Spleen (tissue), 11 donors: ENCODE measurements around the gene AVPI1. TPM values are rescaled to one million over a fixed set of nuclear protein-coding genes. Genes with fewer than 3 reads are reported as not detected.
"Not testable (repeated sequence)": the region's sequence is repeated elsewhere in the genome, so short reads cannot be mapped to it uniquely, and the experiment has no call there.

Source experiments
- DNase-seq: peaks from one replicate; pipeline ENCODE4 v3.0.0-alpha.2; 2020
- H3K27ac ChIP-seq, 8 donors: fragments of 200-600 bp; sonication (generic) in 7 of 8; 1 replicate in 4 of 8; 2 replicates in 4 of 8; pipeline versions ENCODE4 v1.5.0 to v1.8.0; 2016 to 2021; ENCODE audit warnings: inconsistent platforms in 4 of 8, mild to moderate bottlenecking in 4 of 8, moderate library complexity in 1 of 8
- H3K27me3 ChIP-seq, 7 donors: fragments of 200-600 bp; sonication (generic) in 6 of 7; replicated peaks in 1 of 7; 1 replicate in 4 of 7; 2 replicates in 3 of 7; pipeline versions ENCODE4 v1.5.0 to v1.8.0; 2016 to 2021; ENCODE audit warnings: inconsistent platforms in 3 of 7, mild to moderate bottlenecking in 1 of 7
- H3K36me3 ChIP-seq, 6 donors: fragments of 200-600 bp; sonication (generic) in 5 of 6; 1 replicate in 4 of 6; 2 replicates in 2 of 6; pipeline versions ENCODE4 v1.5.0 to v1.8.0; 2016 to 2021; ENCODE audit warnings: inconsistent platforms in 2 of 6
- H3K4me1 ChIP-seq, 6 donors: fragments of 200-600 bp; sonication (generic) in 5 of 6; 1 replicate in 3 of 6; 2 replicates in 3 of 6; pipeline versions ENCODE4 v1.5.0 to v1.8.0; 2016 to 2021; ENCODE audit warnings: inconsistent platforms in 3 of 6
- H3K4me3 ChIP-seq, 8 donors: fragments of 200-600 bp; sonication (generic) in 7 of 8; 1 replicate in 4 of 8; 2 replicates in 4 of 8; pipeline versions ENCODE4 v1.5.0 to v1.8.0; 2016 to 2021; ENCODE audit warnings: inconsistent platforms in 4 of 8, mild to moderate bottlenecking in 4 of 8, moderate library complexity in 2 of 8
- H3K9me3 ChIP-seq, 8 donors: fragments of 200-600 bp; sonication (generic) in 7 of 8; 1 replicate in 4 of 8; 2 replicates in 4 of 8; pipeline versions ENCODE4 v1.5.0 to v1.8.0; 2016 to 2021; ENCODE audit warnings: inconsistent platforms in 4 of 8
- POLR2A ChIP-seq, 3 donors: fragments of 450-650 bp; IDR thresholded peaks; one replicate each; pipeline ENCODE4 v1.5.1; 2017; ENCODE audit warnings: antibody characterized with exemption in 3 of 3, mild to moderate bottlenecking in 1 of 3
- POLR2AphosphoS5 ChIP-seq, 3 donors: sonication (generic); formaldehyde crosslinking; IDR thresholded peaks; one replicate each; pipeline ENCODE4 v1.5.1; 2017; ENCODE audit warnings: antibody characterized with exemption in 3 of 3
- WGBS, 5 donors: extraction: QIAGEN DNeasy Blood & Tissue Kit in 3 of 5; methylation state at CpG; one replicate each; pipeline versions ENCODE4 v1.1.5 to v1.1.7; 2013 to 2018; 5-methylcytosine and 5-hydroxymethylcytosine counted together
- intact Hi-C: fragments of 100-400 bp; cut with DNase I; formaldehyde crosslinking; loops from one replicate; pipeline ENCODE4 v1.15.0; 2023; ENCODE audit warnings: low total_unique reads
- polyA plus RNA-seq, 3 donors: library from polyadenylated mRNA; stranded (reverse); fragments of 200-250 nt; gene quantifications; one replicate each; pipeline ENCODE4 v1.2.1, GENCODE V29; 2013
- total RNA-seq, 7 donors: library from RNA; depleted of rRNA in 3 of 7; stranded (reverse); fragments of >200 nt in 3 of 7; fragmentation: NEBNext Ultra II Directional in 4 of 7; extraction: Animal tissue kit (Norgen Biotek cat#: 25700) in 4 of 7; gene quantifications; one replicate each; pipeline versions ENCODE4 v1.1.0 to v1.2.1, GENCODE V29; 2016 to 2021
- TF ChIP-seq, protein P1 (sequence below), 11 experiments: fragments of 200-600 bp in 7 of 11; fragments of 450-650 bp in 4 of 11; sonication (generic) in 4 of 11; IDR thresholded peaks in 8 of 11; conservative IDR thresholded peaks in 3 of 11; 1 replicate in 7 of 11; 2 replicates in 4 of 11; pipeline versions ENCODE4 v1.4.0 to v1.8.0; 2016 to 2021; ENCODE audit warnings: antibody characterized with exemption in 11 of 11, inconsistent platforms in 4 of 11, mild to moderate bottlenecking in 1 of 11
- donor health status: healthy with polysubstance abuse.
- donor health status: DM: no; HTN: no; CAD: no; lungs with moderate emphysema.
- donor health status: DM: no; HTN: no; CAD: no.
- donor health status: Bipolar disorder and iron deficiency.
- donor health status: healthy.
- donor health status: DM: no; HTN: no; CAD: no.
- donor health status: DM: yes; HTN: yes; CAD: no.

The AVPI1 gene
- total and polyA plus RNA-seq, 10 donors = 4.0 to 35.8 (median 14.3) TPM

DNA sequence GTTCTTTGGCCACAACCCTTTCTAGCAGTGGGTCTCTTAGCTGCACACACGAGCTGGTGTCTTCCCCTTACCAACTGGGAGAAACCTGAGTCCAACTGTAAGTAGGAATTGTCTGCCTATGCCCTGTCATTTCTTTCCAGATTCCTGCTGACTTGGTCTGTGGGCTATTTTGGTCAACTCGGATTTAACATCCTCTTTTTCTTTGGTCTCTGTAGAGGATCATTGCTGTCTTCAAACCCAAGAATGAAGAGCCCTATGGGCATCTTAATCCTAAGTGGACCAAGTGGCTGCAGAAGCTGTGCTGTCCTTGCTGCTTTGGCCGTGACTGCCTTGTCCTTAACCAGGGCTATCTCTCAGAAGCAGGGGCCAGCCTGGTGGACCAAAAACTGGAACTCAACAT is 36.3 kb downstream of the AVPI1 start:
- Histone ChIP-seq H3K27me3 (no peaks in the 10 kb centered on the region), H3K4me3 (no peak overlapping the region), H3K4me1 (peaks cover 13 to 56% (median 28%) of the 10 kb centered on the region in 6 donors), H3K27ac (peak overlapping the region in 6 of 8 donors; percentile 1 to 83 (median 16)), H3K36me3 (peaks cover 3 to 66% (median 28%) of the 10 kb centered on the region in 6 donors), H3K9me3 (no peaks in the 10 kb centered on the region)
- intact Hi-C loops = no loop called here
- TF ChIP-seq POLR2AphosphoS5 (IDR thresholded peaks at IDR 0.05) (no peak), POLR2A (IDR thresholded peaks at IDR 0.05) (no peak)
- TF ChIP-seq, protein P1, sequence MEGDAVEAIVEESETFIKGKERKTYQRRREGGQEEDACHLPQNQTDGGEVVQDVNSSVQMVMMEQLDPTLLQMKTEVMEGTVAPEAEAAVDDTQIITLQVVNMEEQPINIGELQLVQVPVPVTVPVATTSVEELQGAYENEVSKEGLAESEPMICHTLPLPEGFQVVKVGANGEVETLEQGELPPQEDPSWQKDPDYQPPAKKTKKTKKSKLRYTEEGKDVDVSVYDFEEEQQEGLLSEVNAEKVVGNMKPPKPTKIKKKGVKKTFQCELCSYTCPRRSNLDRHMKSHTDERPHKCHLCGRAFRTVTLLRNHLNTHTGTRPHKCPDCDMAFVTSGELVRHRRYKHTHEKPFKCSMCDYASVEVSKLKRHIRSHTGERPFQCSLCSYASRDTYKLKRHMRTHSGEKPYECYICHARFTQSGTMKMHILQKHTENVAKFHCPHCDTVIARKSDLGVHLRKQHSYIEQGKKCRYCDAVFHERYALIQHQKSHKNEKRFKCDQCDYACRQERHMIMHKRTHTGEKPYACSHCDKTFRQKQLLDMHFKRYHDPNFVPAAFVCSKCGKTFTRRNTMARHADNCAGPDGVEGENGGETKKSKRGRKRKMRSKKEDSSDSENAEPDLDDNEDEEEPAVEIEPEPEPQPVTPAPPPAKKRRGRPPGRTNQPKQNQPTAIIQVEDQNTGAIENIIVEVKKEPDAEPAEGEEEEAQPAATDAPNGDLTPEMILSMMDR (IDR thresholded peaks at IDR 0.05 in 8 of 11, conservative IDR thresholded peaks at IDR 0.05 in 3 of 11) = no peak
- 81 to 90% (median 87%) methylated on average over 3 of the region's 3 CpGs for WGBS, 5 donors
- DNase-seq = no peak

- H3K27me3 ChIP-seq, H3K4me3 ChIP-seq, DNase-seq, intact Hi-C loops, H3K9me3 ChIP-seq: not testable (repeated sequence)
- WGBS, 5 donors = 89 to 93% (median 92%) methylated on average over 3 to 4 of the region's 4 CpGs
- H3K27ac ChIP-seq = peak overlapping the region in 7 of 8 donors; percentile 48 to 83 (median 66)
- peaks cover 3 to 64% (median 28%) of the 10 kb centered on the region in 6 donors for H3K36me3 ChIP-seq
- peaks cover 13 to 58% (median 28%) of the 10 kb centered on the region in 6 donors for H3K4me1 ChIP-seq
These were observed 37.7 kb downstream of the AVPI1 start for GRCh38 chr10:97649405-97649750.

DNA sequence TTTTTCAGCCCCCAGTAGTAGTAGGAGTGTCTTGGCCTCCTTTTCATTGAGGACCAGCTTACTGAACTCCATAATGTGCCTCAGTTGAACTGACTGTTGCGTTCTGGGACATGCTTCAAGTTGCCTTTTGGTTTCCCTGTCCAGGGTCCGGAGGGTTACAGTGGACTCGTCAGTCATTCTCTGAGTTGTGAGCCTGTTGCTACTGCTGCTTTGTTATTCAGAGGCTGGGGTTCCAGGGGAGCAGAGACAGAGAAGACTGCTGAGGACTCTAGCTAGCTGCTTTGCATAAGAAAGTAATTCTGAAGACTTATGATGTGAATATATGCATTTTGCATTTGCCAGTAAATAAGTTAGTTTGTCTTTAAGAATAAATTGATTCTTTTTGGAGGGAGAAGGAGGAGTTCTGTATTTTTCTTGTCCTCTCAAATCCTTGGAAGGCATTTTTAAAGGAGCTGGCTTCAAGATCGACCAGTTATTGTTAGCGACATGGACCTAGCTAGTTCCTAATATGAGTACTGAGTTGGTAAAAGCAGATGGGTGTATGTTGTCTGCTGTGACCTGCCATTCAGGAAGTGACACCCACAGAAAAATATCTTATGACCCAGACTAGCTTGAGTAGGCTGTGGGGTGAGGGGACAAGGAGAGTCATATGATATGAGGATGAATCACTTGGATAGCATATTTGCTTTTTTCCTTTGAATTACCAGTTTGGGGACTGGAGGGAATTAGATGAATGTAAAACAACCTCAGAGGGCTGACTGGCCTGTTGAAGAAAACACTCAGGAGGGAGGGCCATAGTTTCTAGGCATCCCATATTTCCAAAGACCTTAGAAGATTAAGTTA is 38.3 kb downstream of the AVPI1 start:
- Histone ChIP-seq H3K4me3 (no peak overlapping the region), H3K4me1 (peaks cover 13 to 58% (median 28%) of the 10 kb centered on the region in 6 donors), H3K27ac (peak overlapping the region; percentile 28 to 83 (median 66)), H3K27me3 (no peaks in the 10 kb centered on the region), H3K36me3 (peaks cover 3 to 64% (median 27%) of the 10 kb centered on the region in 6 donors), H3K9me3 (no peaks in the 10 kb centered on the region)
- no peak for DNase-seq
- TF ChIP-seq, protein P1 (IDR thresholded peaks at IDR 0.05 in 8 of 11, conservative IDR thresholded peaks at IDR 0.05 in 3 of 11) = no peak
- TF ChIP-seq POLR2A (IDR thresholded peaks at IDR 0.05) (no peak), POLR2AphosphoS5 (IDR thresholded peaks at IDR 0.05) (peak in 1 of 3 donors; percentile 64)
- intact Hi-C loops = no loop called here
- 54 to 76% (median 73%) methylated on average over 5 of the region's 5 CpGs for WGBS, 5 donors

GRCh38 chr10:97647556-97647955 is 39.5 kb downstream of the AVPI1 start:
- intact Hi-C loops = no loop called here
- Histone ChIP-seq H3K4me3 (no peak overlapping the region), H3K27ac (peak overlapping the region in 3 of 8 donors; percentile 52 to 79 (median 75)), H3K27me3 (no peaks in the 10 kb centered on the region), H3K36me3 (peaks cover 3 to 56% (median 18%) of the 10 kb centered on the region in 6 donors), H3K4me1 (peaks cover 13 to 66% (median 32%) of the 10 kb centered on the region in 6 donors), H3K9me3 (no peaks in the 10 kb centered on the region)
- no peak for DNase-seq
- TF ChIP-seq POLR2A (IDR thresholded peaks at IDR 0.05) (no peak), POLR2AphosphoS5 (IDR thresholded peaks at IDR 0.05) (no peak)
- TF ChIP-seq, protein P1 (IDR thresholded peaks at IDR 0.05 in 8 of 11, conservative IDR thresholded peaks at IDR 0.05 in 3 of 11) = no peak
- 83 to 93% (median 88%) methylated on average over 1 of the region's 1 CpG for WGBS, 5 donors
